Measurements from ENCODE around the gene PHLDA1. TPM values are rescaled to one million over a fixed set of nuclear protein-coding genes. Genes with fewer than 3 reads are reported as not detected.

The PHLDA1 gene
- total RNA-seq, 4 donors from 2014 or later = 2.4 to 32.7 (median 7.9) TPM

DNA sequence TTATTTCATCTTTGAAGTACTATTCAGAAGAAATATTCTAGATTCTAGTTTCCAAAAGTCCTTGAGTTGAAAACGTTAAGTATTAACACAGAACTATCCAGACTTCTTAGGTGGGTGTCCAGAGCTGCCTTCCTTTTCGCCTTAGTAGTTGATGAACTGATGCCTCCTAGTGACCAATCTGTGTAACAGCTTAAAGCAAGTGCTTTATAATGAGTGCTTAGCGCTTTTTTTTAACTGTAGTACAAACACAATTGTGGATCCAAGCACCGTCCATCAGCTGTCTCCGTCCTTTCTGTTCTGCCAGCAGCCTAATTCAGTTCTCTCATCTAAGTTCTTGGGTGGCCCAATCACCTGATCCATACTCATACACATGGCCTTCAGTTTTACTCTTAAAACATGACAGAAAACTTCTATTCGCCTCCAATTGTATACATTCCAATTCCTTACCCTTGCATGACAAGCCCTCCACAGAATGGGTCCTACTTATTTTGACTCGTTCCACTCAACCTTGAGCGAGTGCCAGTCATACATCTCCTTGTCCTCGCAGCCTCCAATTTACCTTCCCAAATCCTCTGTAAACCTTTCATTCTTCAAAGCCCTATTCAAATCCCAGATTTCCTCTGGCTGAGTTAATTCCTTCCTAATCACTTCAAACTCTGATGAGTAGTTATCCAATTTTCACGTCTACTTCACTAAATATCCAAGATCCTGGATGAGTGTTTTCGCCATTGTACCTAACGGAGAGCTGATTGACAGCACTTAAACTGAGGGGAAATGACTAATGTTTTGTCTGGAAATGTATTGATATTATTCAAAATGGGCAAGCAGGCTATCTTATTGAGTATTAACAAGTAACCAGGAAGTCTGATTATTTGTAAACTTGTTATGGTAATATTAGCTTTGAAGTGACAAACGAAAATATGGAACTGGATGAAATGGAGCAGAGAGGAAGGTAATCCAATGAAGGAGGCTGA, 5.8 kb upstream of the PHLDA1 start:
- no peaks in the 10 kb centered on the region for H3K9me3 ChIP-seq
- intact Hi-C loops (cut with DNase I; ENCODE audit: low total_unique reads) (loop anchor here (2.0 to 10.0 kb wide), 3 partner anchors 417 to 527 kb away; no protein-coding TSS in a partner anchor), in situ Hi-C loops (cut with MboI; ENCODE audit: low sequenced_read_pairs in 4 of 4) (loop anchor here in 3 of 4 donors (5.0 to 25.0 kb wide), 4 partner anchors 500 to 650 kb away; partner anchors contain the start of gene GLIPR1L2 (in 1 of the 3))
- ATAC-seq (peak; percentile 54 to 72), DNase-seq (no peak)
- peaks cover 0 to 6% of the 10 kb centered on the region in 2 donors for H3K36me3 ChIP-seq
- TF ChIP-seq, protein P1, sequence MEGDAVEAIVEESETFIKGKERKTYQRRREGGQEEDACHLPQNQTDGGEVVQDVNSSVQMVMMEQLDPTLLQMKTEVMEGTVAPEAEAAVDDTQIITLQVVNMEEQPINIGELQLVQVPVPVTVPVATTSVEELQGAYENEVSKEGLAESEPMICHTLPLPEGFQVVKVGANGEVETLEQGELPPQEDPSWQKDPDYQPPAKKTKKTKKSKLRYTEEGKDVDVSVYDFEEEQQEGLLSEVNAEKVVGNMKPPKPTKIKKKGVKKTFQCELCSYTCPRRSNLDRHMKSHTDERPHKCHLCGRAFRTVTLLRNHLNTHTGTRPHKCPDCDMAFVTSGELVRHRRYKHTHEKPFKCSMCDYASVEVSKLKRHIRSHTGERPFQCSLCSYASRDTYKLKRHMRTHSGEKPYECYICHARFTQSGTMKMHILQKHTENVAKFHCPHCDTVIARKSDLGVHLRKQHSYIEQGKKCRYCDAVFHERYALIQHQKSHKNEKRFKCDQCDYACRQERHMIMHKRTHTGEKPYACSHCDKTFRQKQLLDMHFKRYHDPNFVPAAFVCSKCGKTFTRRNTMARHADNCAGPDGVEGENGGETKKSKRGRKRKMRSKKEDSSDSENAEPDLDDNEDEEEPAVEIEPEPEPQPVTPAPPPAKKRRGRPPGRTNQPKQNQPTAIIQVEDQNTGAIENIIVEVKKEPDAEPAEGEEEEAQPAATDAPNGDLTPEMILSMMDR (IDR thresholded peaks at IDR 0.05 in 4 of 5, conservative IDR thresholded peaks at IDR 0.05 in 1 of 5) = peak; percentile 52 to 78 (median 68)
- no peak for TF ChIP-seq POLR2A (IDR thresholded peaks at IDR 0.05)
- no peak overlapping the region for H3K4me3 ChIP-seq
- no peak overlapping the region for H3K27ac ChIP-seq
- no peaks in the 10 kb centered on the region for H3K27me3 ChIP-seq
- peaks cover 8 to 11% of the 10 kb centered on the region in 2 donors for H3K4me1 ChIP-seq

DNA sequence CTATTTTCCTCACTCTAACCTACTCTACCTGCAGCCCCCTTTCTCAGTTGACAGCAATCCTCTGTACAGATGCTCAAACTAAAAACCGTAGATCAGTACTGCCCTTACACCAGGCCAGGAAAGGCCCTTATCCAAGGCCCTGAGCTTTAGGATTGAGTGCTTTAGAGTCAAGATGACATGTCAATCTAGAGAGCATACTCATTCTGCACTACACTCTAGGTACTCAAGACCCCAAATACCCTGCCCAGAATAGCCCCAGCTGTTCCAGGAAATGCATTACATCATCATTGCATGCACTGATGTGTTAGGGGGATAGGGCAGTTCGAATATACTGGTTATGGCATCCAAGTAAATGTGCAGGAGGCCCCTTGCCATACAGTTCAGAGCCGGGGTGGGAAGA, 3.5 kb upstream of the PHLDA1 start:
- peaks cover 8 to 21% of the 10 kb centered on the region in 2 donors for H3K4me1 ChIP-seq
- H3K36me3 ChIP-seq = no peaks in the 10 kb centered on the region
- no peaks in the 10 kb centered on the region for H3K9me3 ChIP-seq
- no peak for ATAC-seq
- DNase-seq = no peak
- TF ChIP-seq, protein P1 (IDR thresholded peaks at IDR 0.05 in 4 of 5, conservative IDR thresholded peaks at IDR 0.05 in 1 of 5) = no peak
- no peak for TF ChIP-seq POLR2A (IDR thresholded peaks at IDR 0.05)
- H3K27me3 ChIP-seq = peaks cover 0 to 7% (median 5%) of the 10 kb centered on the region in 3 donors
- H3K27ac ChIP-seq = no peak overlapping the region
- in situ Hi-C loops (cut with MboI; ENCODE audit: low sequenced_read_pairs in 4 of 4) = loop anchor here in 3 of 4 donors (5.0 to 25.0 kb wide), 4 partner anchors 498 to 648 kb away; partner anchors contain the start of gene GLIPR1L2 (in 1 of the 3)
- intact Hi-C loops (cut with DNase I; ENCODE audit: low total_unique reads) = loop anchor here (10.0 kb wide), 2 partner anchors 420 to 530 kb away; no protein-coding TSS in a partner anchor
- H3K4me3 ChIP-seq = no peak overlapping the region

DNA sequence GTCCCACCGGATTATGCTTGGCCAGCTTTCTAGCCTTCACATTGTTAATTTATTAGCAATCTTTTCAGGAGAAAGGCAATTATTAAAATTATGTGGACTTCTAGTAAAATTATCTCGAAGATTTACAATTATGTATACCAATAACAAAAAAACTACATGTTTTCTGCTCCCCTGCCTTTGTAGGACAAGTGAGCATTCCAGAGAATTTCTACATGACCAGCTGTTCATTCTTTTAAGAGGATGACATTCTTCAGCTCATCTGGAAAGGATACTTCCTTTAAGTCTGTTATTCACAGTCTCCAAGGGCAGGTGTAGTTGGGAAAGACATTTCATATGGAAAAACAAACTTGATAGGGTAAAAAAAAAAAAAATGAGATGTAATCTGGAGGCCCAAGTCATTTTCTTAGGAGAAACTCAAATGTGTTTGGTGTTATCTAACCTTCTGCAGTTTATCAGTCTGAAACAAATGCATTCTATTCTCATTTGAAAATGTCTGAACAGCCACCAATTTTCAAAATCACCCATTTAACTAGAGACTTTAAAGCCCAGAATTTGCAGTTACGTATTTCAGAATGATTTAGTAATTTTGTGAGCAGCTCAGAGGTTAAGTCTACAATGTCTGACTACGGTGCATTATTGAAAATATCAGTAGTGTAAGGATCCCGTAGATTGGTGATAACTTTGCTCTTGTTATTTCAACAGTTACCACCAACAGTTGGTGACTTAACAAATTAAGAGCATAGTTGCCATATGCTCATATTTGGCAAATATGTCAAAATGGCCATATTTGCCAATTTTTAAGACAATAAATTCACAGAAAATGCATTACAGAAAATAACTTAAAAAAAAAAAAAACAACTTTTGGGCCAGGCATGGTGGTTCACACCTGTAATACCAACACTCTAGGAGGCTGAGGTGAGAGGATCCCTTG, 1.8 kb upstream of the PHLDA1 start:
- no peak for TF ChIP-seq POLR2A (IDR thresholded peaks at IDR 0.05)
- TF ChIP-seq, protein P1 (IDR thresholded peaks at IDR 0.05 in 4 of 5, conservative IDR thresholded peaks at IDR 0.05 in 1 of 5) = no peak
- Histone ChIP-seq H3K27ac (peak overlapping the region; percentile 86 to 95 (median 92)), H3K4me3 (peak overlapping the region in 3 of 4 donors; percentile 77 to 86 (median 84)), H3K27me3 (peaks cover 0 to 24% (median 17%) of the 10 kb centered on the region in 3 donors), H3K36me3 (no peaks in the 10 kb centered on the region), H3K9me3 (no peaks in the 10 kb centered on the region), H3K4me1 (peaks cover 8 to 23% of the 10 kb centered on the region in 2 donors)
- ATAC-seq (no peak), DNase-seq (no peak)
- in situ Hi-C loops (cut with MboI; ENCODE audit: low sequenced_read_pairs in 4 of 4) (loop anchor here in 3 of 4 donors (10.0 to 25.0 kb wide), 3 partner anchors 496 to 646 kb away; partner anchors contain the start of gene GLIPR1L2 (in 1 of the 3)), intact Hi-C loops (cut with DNase I; ENCODE audit: low total_unique reads) (loop anchor here (5.0 to 10.0 kb wide), 6 partner anchors 49 to 531 kb away; partner anchors contain the start of genes KRR1 and NAP1L1)
